Endothelial cell of umbilical vein (primary cell): Measurements from ENCODE around the gene ACSBG1. TPM values are rescaled to one million over a fixed set of nuclear protein-coding genes. Genes with fewer than 3 reads are reported as not detected.

ENCODE experiments used
- BruUV-seq: library from RNA; stranded (reverse); fragments of 400-500 nt; replicated peaks from 2 replicates; lab custom pipeline; 2021; lab: Mats Ljungman, UMichigan
- CTCF ChIA-PET: fragments of 300-600, 350-600 bp; sonication (Branson Sonifier 250); formaldehyde crosslinking; loops from one replicate; lab custom pipeline; 2021; ENCODE audit warnings: antibody characterized with exemption, inconsistent platforms; lab: Charles Lee
- POLR2A ChIA-PET: fragments of 300-600, 350-600 bp; sonication (Branson Sonifier 250); formaldehyde crosslinking; loops from one replicate; lab custom pipeline; 2021; ENCODE audit warnings: antibody characterized with exemption, inconsistent platforms; lab: Charles Lee
- DNase-seq: peaks from one replicate; pipeline ENCODE4 v3.0.0-alpha.2; 2011; ENCODE audit warnings: low read depth, low spot score
- FAIRE-seq: peaks from 2 replicates; lab custom pipeline; 2011; peaks lifted over from hg19 to GRCh38; lab: Jason Lieb, UNC
- H2AFZ ChIP-seq: 2 replicates; pipeline ENCODE4 v1.6.0; 2012; ENCODE audit warnings: low read depth, low read length, control low read depth, inconsistent platforms
- H3K27ac ChIP-seq: 2 replicates; pipeline ENCODE4 v1.5.1; 2011; ENCODE audit warnings: low read depth, mild to moderate bottlenecking, control low read depth, low read length, moderate library complexity; ENCODE audit not compliant: insufficient read depth
- H3K27me3 ChIP-seq, 2 experiments: 2 replicates each; pipeline versions ENCODE4 v1.6.0 to v1.6.1; 2011; ENCODE audit warnings: low read length in 2 of 2, mixed read lengths in 1 of 2; ENCODE audit not compliant: control insufficient read depth in 2 of 2, insufficient read depth in 2 of 2
- H3K36me3 ChIP-seq, 2 experiments: 2 replicates in 1 of 2; 3 replicates in 1 of 2; pipeline ENCODE4 v1.5.1; 2011; ENCODE audit warnings: low read length in 2 of 2, mild to moderate bottlenecking in 1 of 2, moderate library complexity in 1 of 2; ENCODE audit not compliant: control insufficient read depth in 2 of 2, insufficient read depth in 2 of 2; ENCODE audit errors: extremely low read depth in 1 of 2
- H3K4me1 ChIP-seq: 3 replicates; pipeline ENCODE4 v1.5.1; 2011; ENCODE audit warnings: mild to moderate bottlenecking, low read length; ENCODE audit not compliant: control insufficient read depth, insufficient read depth; ENCODE audit errors: extremely low read depth
- H3K4me2 ChIP-seq: 2 replicates; pipeline ENCODE4 v1.6.1; 2011; ENCODE audit warnings: low read length, control low read depth, mixed read lengths; ENCODE audit not compliant: insufficient read depth
- H3K4me3 ChIP-seq, 3 experiments: fragments of 200-600 bp in 1 of 3; sonication (generic), shearing (Covaris generic) in 1 of 3; replicated peaks in 1 of 3; 2 replicates each; pipeline ENCODE4 v1.5.1; 2011 to 2016; ENCODE audit warnings: control low read depth in 3 of 3, low read length in 3 of 3, mild to moderate bottlenecking in 2 of 3, inconsistent platforms in 1 of 3, low read depth in 1 of 3, moderate library complexity in 1 of 3; ENCODE audit not compliant: insufficient read depth in 1 of 3
- H3K79me2 ChIP-seq: 2 replicates; pipeline ENCODE4 v1.6.0; 2012; ENCODE audit warnings: low read length, inconsistent platforms; ENCODE audit not compliant: control insufficient read depth, insufficient read depth
- H3K9ac ChIP-seq: replicated peaks from 2 replicates; pipeline ENCODE3; 2011; ENCODE audit warnings: low read length, control low read depth; ENCODE audit not compliant: insufficient read depth; ENCODE audit errors: extremely low read depth
- H3K9me1 ChIP-seq: replicated peaks from 3 replicates; pipeline ENCODE4 v1.6.0; 2011; ENCODE audit warnings: mild to moderate bottlenecking, low read length; ENCODE audit not compliant: control insufficient read depth, insufficient read depth; ENCODE audit errors: extremely low read depth
- H3K9me3 ChIP-seq: replicated peaks from 2 replicates; pipeline ENCODE4 v1.5.1; 2012; ENCODE audit warnings: low read length, inconsistent platforms; ENCODE audit not compliant: control insufficient read depth, insufficient read depth
- H4K20me1 ChIP-seq: replicated peaks from 2 replicates; pipeline ENCODE3; 2011; ENCODE audit warnings: mild to moderate bottlenecking, low read length; ENCODE audit not compliant: control insufficient read depth, insufficient read depth; ENCODE audit errors: extremely low read depth
- EZH2 ChIP-seq: IDR thresholded peaks from 2 replicates; pipeline ENCODE4 v1.6.1; 2012; ENCODE audit warnings: borderline replicate concordance, low read depth, mild to moderate bottlenecking, moderate library complexity, low read length, inconsistent platforms; ENCODE audit not compliant: severe bottlenecking
- FOS ChIP-seq: IDR thresholded peaks from 2 replicates; pipeline ENCODE4 v1.6.1; 2011; ENCODE audit warnings: mild to moderate bottlenecking, low read length, moderate library complexity, borderline replicate concordance; ENCODE audit not compliant: insufficient read depth
- GATA2 ChIP-seq: IDR thresholded peaks from 2 replicates; pipeline ENCODE4 v1.7.0; 2011; ENCODE audit warnings: low read depth, mild to moderate bottlenecking, moderate library complexity, mixed read lengths, low read length; ENCODE audit not compliant: insufficient read length, insufficient read depth
- JUN ChIP-seq: IDR thresholded peaks from 2 replicates; pipeline ENCODE4 v1.6.1; 2011; ENCODE audit warnings: borderline replicate concordance, low read depth; ENCODE audit not compliant: insufficient read length, insufficient read depth
- MYC ChIP-seq: IDR thresholded peaks from one replicate; pipeline ENCODE4 v1.6.1; 2011; ENCODE audit warnings: mild to moderate bottlenecking, low read depth, low read length
- POLR2A ChIP-seq: IDR thresholded peaks from 2 replicates; pipeline ENCODE4 v1.6.1; 2012; ENCODE audit warnings: low read depth, mild to moderate bottlenecking, control low read depth, low read length
- POLR2AphosphoS5 ChIP-seq: IDR thresholded peaks from 2 replicates; pipeline ENCODE4 v1.6.1; 2012; ENCODE audit warnings: low read depth, mild to moderate bottlenecking, control low read depth, low read length, moderate library complexity; ENCODE audit not compliant: insufficient read depth
- dilution Hi-C: fragments of 300-500 bp; cut with MboI; formaldehyde crosslinking; loops from one replicate; pipeline ENCODE4 v1.15.0; 2019; ENCODE audit warnings: low sequenced_read_pairs; ENCODE audit not compliant: extremely low pct_ligation_motif_present
- intact Hi-C: fragments of 100-400 bp; cut with micrococcal nuclease; formaldehyde crosslinking; loops from one replicate; pipeline ENCODE4 v1.10.0; 2022
- polyA plus RNA-seq, 4 experiments: library from polyadenylated mRNA; depleted of rRNA in 3 of 4; stranded (reverse) in 3 of 4; unstranded in 1 of 4; fragments of >200 nt; gene quantifications; 2 replicates each; pipeline versions ENCODE4 v1.2.1 to v1.2.3, GENCODE V29; 2011 to 2012; ENCODE audit warnings: missing spikeins in 1 of 4
- total RNA-seq: library from RNA; stranded (reverse); gene quantifications from 2 replicates; pipeline ENCODE4 v1.2.3, GENCODE V29; 2021
- TF ChIP-seq, protein P1 (sequence below), 2 donors: IDR thresholded peaks; 1 replicate in 1 of 2; 2 replicates in 1 of 2; pipeline ENCODE4 v1.5.1; 2011; ENCODE audit warnings: low read length in 2 of 2, mild to moderate bottlenecking in 2 of 2, moderate library complexity in 2 of 2, control low read depth in 1 of 2, inconsistent platforms in 1 of 2, low read depth in 1 of 2; ENCODE audit not compliant: insufficient read depth in 1 of 2; ENCODE audit errors: extremely low read depth in 1 of 2
- TF ChIP-seq, protein P2 (sequence below): IDR thresholded peaks from 2 replicates; pipeline ENCODE4 v1.6.1; 2011; ENCODE audit not compliant: insufficient read depth, insufficient read length

Gene ACSBG1
- total and polyA plus RNA-seq, 2 donors (not counting 3 experiments of a cell fraction or from before 2014, with no cell fraction given) = not detected

DNA sequence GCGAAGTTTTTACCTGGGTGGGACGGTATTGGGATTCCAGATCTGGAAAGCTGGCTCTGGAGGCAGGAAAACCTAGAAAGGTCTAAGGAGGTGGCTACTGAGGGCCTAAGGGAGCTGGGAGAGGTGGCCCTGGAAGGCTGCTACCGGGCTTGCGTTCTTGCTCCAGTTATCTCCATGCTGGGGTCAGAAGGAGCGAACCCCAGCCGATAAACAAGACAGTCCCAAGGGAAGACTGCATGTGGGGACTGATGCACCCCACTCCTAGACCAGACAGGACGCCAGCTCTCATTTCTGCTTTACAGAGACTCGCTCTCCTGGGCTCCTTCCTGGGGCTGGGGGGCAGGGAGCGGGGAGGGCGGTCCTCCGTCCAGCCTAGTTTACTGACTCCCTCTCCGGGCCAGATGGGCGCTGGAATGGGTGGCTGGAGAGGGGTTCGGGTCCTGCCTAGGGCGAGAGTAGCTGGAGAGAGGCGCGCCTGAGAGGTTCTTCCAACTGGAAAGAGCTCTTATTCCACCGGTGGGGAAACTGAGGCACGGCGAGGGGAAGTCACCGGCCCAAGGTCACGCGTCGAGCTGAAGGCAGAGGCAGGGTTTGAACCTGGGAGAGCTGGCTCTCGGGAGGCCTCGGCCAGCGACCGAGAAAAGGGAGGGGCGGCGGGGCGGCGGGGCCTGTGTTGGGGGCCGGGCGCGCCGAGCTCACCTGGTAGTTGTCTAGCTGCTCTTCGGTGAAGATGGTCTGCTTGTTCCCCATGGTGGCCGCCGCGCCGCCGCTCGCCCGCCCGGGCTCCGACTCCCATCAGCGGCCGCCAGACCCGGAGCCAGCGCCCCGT is 103.7 kb downstream of the ACSBG1 start:
- Histone ChIP-seq H3K4me2 (peak overlapping the region; percentile 89), H3K79me2 (no peaks in the 10 kb centered on the region), H3K36me3 (no peaks in the 10 kb centered on the region), H3K4me1 (peaks cover 7% of the 10 kb centered on the region), H3K27me3 (no peaks in the 10 kb centered on the region), H3K9me3 (no peaks in the 10 kb centered on the region), H2AFZ (peak overlapping the region; percentile 93), H3K9ac (peak overlapping the region; percentile 81), H3K27ac (no peak overlapping the region), H3K4me3 (peak overlapping the region in 2 of 3 experiments; percentile 68 to 71), H4K20me1 (no peaks in the 10 kb centered on the region), H3K9me1 (no peaks in the 10 kb centered on the region)
- POLR2A ChIA-PET = interaction anchor here (0.5 kb wide), 1 partner anchor 692 kb away, joined by 3 read pairs; no protein-coding TSS in a partner anchor
- TF ChIP-seq JUN (no peak), FOS (no peak), GATA2 (no peak), EZH2 (no peak), POLR2AphosphoS5 (no peak), POLR2A (no peak), MYC (no peak)
- TF ChIP-seq, protein P1, sequence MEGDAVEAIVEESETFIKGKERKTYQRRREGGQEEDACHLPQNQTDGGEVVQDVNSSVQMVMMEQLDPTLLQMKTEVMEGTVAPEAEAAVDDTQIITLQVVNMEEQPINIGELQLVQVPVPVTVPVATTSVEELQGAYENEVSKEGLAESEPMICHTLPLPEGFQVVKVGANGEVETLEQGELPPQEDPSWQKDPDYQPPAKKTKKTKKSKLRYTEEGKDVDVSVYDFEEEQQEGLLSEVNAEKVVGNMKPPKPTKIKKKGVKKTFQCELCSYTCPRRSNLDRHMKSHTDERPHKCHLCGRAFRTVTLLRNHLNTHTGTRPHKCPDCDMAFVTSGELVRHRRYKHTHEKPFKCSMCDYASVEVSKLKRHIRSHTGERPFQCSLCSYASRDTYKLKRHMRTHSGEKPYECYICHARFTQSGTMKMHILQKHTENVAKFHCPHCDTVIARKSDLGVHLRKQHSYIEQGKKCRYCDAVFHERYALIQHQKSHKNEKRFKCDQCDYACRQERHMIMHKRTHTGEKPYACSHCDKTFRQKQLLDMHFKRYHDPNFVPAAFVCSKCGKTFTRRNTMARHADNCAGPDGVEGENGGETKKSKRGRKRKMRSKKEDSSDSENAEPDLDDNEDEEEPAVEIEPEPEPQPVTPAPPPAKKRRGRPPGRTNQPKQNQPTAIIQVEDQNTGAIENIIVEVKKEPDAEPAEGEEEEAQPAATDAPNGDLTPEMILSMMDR (IDR thresholded peaks at IDR 0.05; ENCODE audit: extremely low read depth in 1 of 2, insufficient read depth in 1 of 2, low read depth in 1 of 2, low read length in 2 of 2) = no peak
- TF ChIP-seq, protein P2, sequence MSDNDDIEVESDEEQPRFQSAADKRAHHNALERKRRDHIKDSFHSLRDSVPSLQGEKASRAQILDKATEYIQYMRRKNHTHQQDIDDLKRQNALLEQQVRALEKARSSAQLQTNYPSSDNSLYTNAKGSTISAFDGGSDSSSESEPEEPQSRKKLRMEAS = no peak
- DNase-seq (no peak), FAIRE-seq (no peak)
- CTCF ChIA-PET = interaction anchor here (0.5 to 7.0 kb wide), 18 partner anchors 9 to 171 kb away, joined by 3 to 50 read pairs (median 4); partner anchors contain the start of genes DNAJA4 and IDH3A
- intact Hi-C loops = loop anchor here (1.0 to 5.0 kb wide), 4 partner anchors 17 to 111 kb away; partner anchors contain the start of gene IDH3A
- no TSS peak for BruUV-seq
- dilution Hi-C loops = no loop called here
